ENCODE data around the gene BRMS1L.
"Not testable (repeated sequence)": the region's sequence is repeated elsewhere in the genome, so short reads cannot be mapped to it uniquely, and the experiment has no call there.

BRMS1L gene

GRCh38 chr14:35827678-35828472, 1.7 kb downstream of the BRMS1L start:
- Histone ChIP-seq H3K4me2 (ENCODE audit: low read depth, low read length, poor library complexity, severe bottlenecking) (peak overlapping the region; percentile 90), H3K79me2 (ENCODE audit: insufficient read depth, low read length) (peaks cover 38% of the 10 kb centered on the region), H3K9me3 (ENCODE audit: insufficient read depth, low read depth, low read length) (no peaks in the 10 kb centered on the region), H3K4me1 (ENCODE audit: insufficient read depth, low read length, poor library complexity, severe bottlenecking) (peaks cover 35% of the 10 kb centered on the region), H2AFZ (ENCODE audit: low read length) (no peak overlapping the region), H3K9me2 (replicated peaks; ENCODE audit: low read depth, low read length) (no peaks in the 10 kb centered on the region), H3K27me3 (ENCODE audit: insufficient read depth, low read length, poor library complexity, severe bottlenecking) (no peaks in the 10 kb centered on the region), H3K9ac (ENCODE audit: low read depth, low read length, poor library complexity, severe bottlenecking) (peak overlapping the region; percentile 90), H3K36me3 (ENCODE audit: insufficient read depth, low read length) (0 out of 2 replicates have a peak, but pooled peaks cover 7% of the 10 kb centered on the region), H3F3A (ENCODE audit: low read depth) (no peaks in the 10 kb centered on the region), H4K20me1 (ENCODE audit: insufficient read depth, low read length, poor library complexity, severe bottlenecking) (peaks cover 8% of the 10 kb centered on the region), H3K4me3 (ENCODE audit: low read length, poor library complexity, severe bottlenecking) (peak overlapping the region; percentile 96)
- no peak for TF ChIP-seq EZH2phosphoT487 (IDR thresholded peaks at IDR 0.05; ENCODE audit: borderline replicate concordance)
- TF ChIP-seq CTCF (conservative IDR thresholded peaks at IDR 0.05; ENCODE audit: low read length): no peak

- H3K4me3 ChIP-seq (ENCODE audit: low read length, poor library complexity, severe bottlenecking): no peak overlapping the region
- no peak overlapping the region for H3K9ac ChIP-seq (ENCODE audit: low read depth, low read length, poor library complexity, severe bottlenecking)
- no peaks in the 10 kb centered on the region for H3K27me3 ChIP-seq (ENCODE audit: insufficient read depth, low read length, poor library complexity, severe bottlenecking)
- H4K20me1 ChIP-seq (ENCODE audit: insufficient read depth, low read length, poor library complexity, severe bottlenecking): peaks cover 8% of the 10 kb centered on the region
- no peaks in the 10 kb centered on the region for H3K9me2 ChIP-seq (replicated peaks; ENCODE audit: low read depth, low read length)
- peaks cover 14% of the 10 kb centered on the region; the same call in 1 of the 2 replicates for H3K36me3 ChIP-seq (ENCODE audit: insufficient read depth, low read length)
- no peak overlapping the region for H2AFZ ChIP-seq (ENCODE audit: low read length)
- no peaks in the 10 kb centered on the region for H3K9me3 ChIP-seq (ENCODE audit: insufficient read depth, low read depth, low read length)
- no peak for TF ChIP-seq EZH2phosphoT487 (IDR thresholded peaks at IDR 0.05; ENCODE audit: borderline replicate concordance)
- no peak for TF ChIP-seq CTCF (conservative IDR thresholded peaks at IDR 0.05; ENCODE audit: low read length)
- peaks cover 38% of the 10 kb centered on the region for H3K79me2 ChIP-seq (ENCODE audit: insufficient read depth, low read length)
- H3K4me2 ChIP-seq (ENCODE audit: low read depth, low read length, poor library complexity, severe bottlenecking): peak overlapping the region; percentile 41
- H3F3A ChIP-seq (ENCODE audit: low read depth): no peaks in the 10 kb centered on the region
- H3K4me1 ChIP-seq (ENCODE audit: insufficient read depth, low read length, poor library complexity, severe bottlenecking): peaks cover 35% of the 10 kb centered on the region
Observed at GRCh38 chr14:35829449-35829848, 3.3 kb downstream of the BRMS1L start.

GRCh38 chr14:35835208-35835982, 9.3 kb downstream of the BRMS1L start:
- H3K27me3 ChIP-seq (ENCODE audit: insufficient read depth, low read length, poor library complexity, severe bottlenecking): no peaks in the 10 kb centered on the region
- peaks cover 10% of the 10 kb centered on the region; the same call in 1 of the 2 replicates for H3K79me2 ChIP-seq (ENCODE audit: insufficient read depth, low read length)
- H2AFZ ChIP-seq (ENCODE audit: low read length): no peak overlapping the region
- H3K4me3 ChIP-seq (ENCODE audit: low read length, poor library complexity, severe bottlenecking): no peak overlapping the region
- no peak overlapping the region for H3K9ac ChIP-seq (ENCODE audit: low read depth, low read length, poor library complexity, severe bottlenecking)
- no peak for TF ChIP-seq CTCF (conservative IDR thresholded peaks at IDR 0.05; ENCODE audit: low read length)
- no peak for TF ChIP-seq EZH2phosphoT487 (IDR thresholded peaks at IDR 0.05; ENCODE audit: borderline replicate concordance)
- H3K36me3 ChIP-seq (ENCODE audit: insufficient read depth, low read length): peaks cover 38% of the 10 kb centered on the region; the same call in 1 of the 2 replicates
- peaks cover 5% of the 10 kb centered on the region for H3K4me1 ChIP-seq (ENCODE audit: insufficient read depth, low read length, poor library complexity, severe bottlenecking)
- no peaks in the 10 kb centered on the region for H3K9me3 ChIP-seq (ENCODE audit: insufficient read depth, low read depth, low read length)
- no peaks in the 10 kb centered on the region for H3F3A ChIP-seq (ENCODE audit: low read depth)
- H3K9me2 ChIP-seq (replicated peaks; ENCODE audit: low read depth, low read length): no peaks in the 10 kb centered on the region
- H3K4me2 ChIP-seq (ENCODE audit: low read depth, low read length, poor library complexity, severe bottlenecking): no peak overlapping the region
- H4K20me1 ChIP-seq (ENCODE audit: insufficient read depth, low read length, poor library complexity, severe bottlenecking): no peaks in the 10 kb centered on the region

- H3K4me2 ChIP-seq (ENCODE audit: low read depth, low read length, poor library complexity, severe bottlenecking); H3K9me2 ChIP-seq (replicated peaks; ENCODE audit: low read depth, low read length); H3K27me3 ChIP-seq (ENCODE audit: insufficient read depth, low read length, poor library complexity, severe bottlenecking); H3K9ac ChIP-seq (ENCODE audit: low read depth, low read length, poor library complexity, severe bottlenecking); H3K9me3 ChIP-seq (ENCODE audit: insufficient read depth, low read depth, low read length); H3F3A ChIP-seq (ENCODE audit: low read depth); H3K4me3 ChIP-seq (ENCODE audit: low read length, poor library complexity, severe bottlenecking); H3K79me2 ChIP-seq (ENCODE audit: insufficient read depth, low read length); H4K20me1 ChIP-seq (ENCODE audit: insufficient read depth, low read length, poor library complexity, severe bottlenecking); H3K4me1 ChIP-seq (ENCODE audit: insufficient read depth, low read length, poor library complexity, severe bottlenecking); H2AFZ ChIP-seq (ENCODE audit: low read length): not testable (repeated sequence)
- H3K36me3 ChIP-seq (ENCODE audit: insufficient read depth, low read length): peaks cover 54% of the 10 kb centered on the region; the same call in 1 of the 2 replicates
Observed at GRCh38 chr14:35841704-35842103, 15.6 kb downstream of the BRMS1L start.

GRCh38 chr14:35842245-35842644, 16.1 kb downstream of the BRMS1L start:
- H3K9me2 ChIP-seq (replicated peaks; ENCODE audit: low read depth, low read length); H4K20me1 ChIP-seq (ENCODE audit: insufficient read depth, low read length, poor library complexity, severe bottlenecking); H3K79me2 ChIP-seq (ENCODE audit: insufficient read depth, low read length); H3K4me2 ChIP-seq (ENCODE audit: low read depth, low read length, poor library complexity, severe bottlenecking); H3K9ac ChIP-seq (ENCODE audit: low read depth, low read length, poor library complexity, severe bottlenecking); H3K9me3 ChIP-seq (ENCODE audit: insufficient read depth, low read depth, low read length); H3K4me3 ChIP-seq (ENCODE audit: low read length, poor library complexity, severe bottlenecking); H3K27me3 ChIP-seq (ENCODE audit: insufficient read depth, low read length, poor library complexity, severe bottlenecking); H2AFZ ChIP-seq (ENCODE audit: low read length); H3F3A ChIP-seq (ENCODE audit: low read depth); H3K4me1 ChIP-seq (ENCODE audit: insufficient read depth, low read length, poor library complexity, severe bottlenecking): not testable (repeated sequence)
- peaks cover 51% of the 10 kb centered on the region; the same call in 1 of the 2 replicates for H3K36me3 ChIP-seq (ENCODE audit: insufficient read depth, low read length)

Measured in Loucy (cell line).